ENCODE data around the gene OSBPL6. TPM values are rescaled to one million over a fixed set of nuclear protein-coding genes. Genes with fewer than 3 reads are reported as not detected.

OSBPL6 gene
- total and polyA plus RNA-seq, 2 of the 13 experiments (the other 11 are each of a cell fraction or from before 2014, with no cell fraction given): 0.03 to 0.11 TPM

DNA sequence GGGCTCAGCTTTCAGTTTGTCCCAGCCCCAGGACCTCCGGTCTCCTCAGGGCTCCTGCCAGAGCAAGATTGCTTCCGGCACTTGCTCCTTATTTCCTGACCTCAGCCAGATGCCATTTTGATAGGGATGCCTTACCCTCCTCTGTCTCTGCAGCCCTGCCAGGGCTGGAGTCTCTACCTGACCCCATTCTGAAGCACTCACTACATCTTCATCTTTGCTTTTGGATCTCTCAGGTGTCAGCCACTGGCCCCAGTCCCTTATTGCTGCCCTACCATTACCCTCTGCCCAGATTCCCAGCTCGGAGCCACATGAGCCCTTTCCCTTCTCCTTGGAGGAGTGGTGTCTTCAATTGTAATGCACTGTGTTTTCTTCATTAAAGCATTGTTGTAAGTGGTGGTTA lies 17.1 kb downstream of the OSBPL6 start:
- no peaks in the 10 kb centered on the region for H3K79me2 ChIP-seq (ENCODE audit: insufficient read depth, low read length)
- no peaks in the 10 kb centered on the region for H4K20me1 ChIP-seq (ENCODE audit: insufficient read depth, low read length)
- H3K9ac ChIP-seq (ENCODE audit: insufficient read depth, low read depth, low read length): no peak overlapping the region
- FAIRE-seq (no peak), DNase-seq (ENCODE audit: low spot score) (no peak), ATAC-seq (no peak)
- POLR2A ChIA-PET: no interaction called here
- no TSS peak for BruUV-seq (replicated peaks)
- H3K36me3 ChIP-seq (replicated peaks in 1 of 2; ENCODE audit: control insufficient read depth in 1 of 2, insufficient read depth in 2 of 2, low read length in 2 of 2): no peaks in the 10 kb centered on the region
- CTCF ChIA-PET (ENCODE audit: low intra/inter-chr PET ratio, low total read pairs): no interaction called here
- 66% methylated on average over 3 of the region's 3 CpGs for WGBS (ENCODE audit: low lambda C conversion rate)
- TF ChIP-seq ZNF747 (CRISPR knock-in tag; IDR thresholded peaks at IDR 0.05; ENCODE audit: borderline replicate concordance): no peak
- TF ChIP-seq, protein P1, sequence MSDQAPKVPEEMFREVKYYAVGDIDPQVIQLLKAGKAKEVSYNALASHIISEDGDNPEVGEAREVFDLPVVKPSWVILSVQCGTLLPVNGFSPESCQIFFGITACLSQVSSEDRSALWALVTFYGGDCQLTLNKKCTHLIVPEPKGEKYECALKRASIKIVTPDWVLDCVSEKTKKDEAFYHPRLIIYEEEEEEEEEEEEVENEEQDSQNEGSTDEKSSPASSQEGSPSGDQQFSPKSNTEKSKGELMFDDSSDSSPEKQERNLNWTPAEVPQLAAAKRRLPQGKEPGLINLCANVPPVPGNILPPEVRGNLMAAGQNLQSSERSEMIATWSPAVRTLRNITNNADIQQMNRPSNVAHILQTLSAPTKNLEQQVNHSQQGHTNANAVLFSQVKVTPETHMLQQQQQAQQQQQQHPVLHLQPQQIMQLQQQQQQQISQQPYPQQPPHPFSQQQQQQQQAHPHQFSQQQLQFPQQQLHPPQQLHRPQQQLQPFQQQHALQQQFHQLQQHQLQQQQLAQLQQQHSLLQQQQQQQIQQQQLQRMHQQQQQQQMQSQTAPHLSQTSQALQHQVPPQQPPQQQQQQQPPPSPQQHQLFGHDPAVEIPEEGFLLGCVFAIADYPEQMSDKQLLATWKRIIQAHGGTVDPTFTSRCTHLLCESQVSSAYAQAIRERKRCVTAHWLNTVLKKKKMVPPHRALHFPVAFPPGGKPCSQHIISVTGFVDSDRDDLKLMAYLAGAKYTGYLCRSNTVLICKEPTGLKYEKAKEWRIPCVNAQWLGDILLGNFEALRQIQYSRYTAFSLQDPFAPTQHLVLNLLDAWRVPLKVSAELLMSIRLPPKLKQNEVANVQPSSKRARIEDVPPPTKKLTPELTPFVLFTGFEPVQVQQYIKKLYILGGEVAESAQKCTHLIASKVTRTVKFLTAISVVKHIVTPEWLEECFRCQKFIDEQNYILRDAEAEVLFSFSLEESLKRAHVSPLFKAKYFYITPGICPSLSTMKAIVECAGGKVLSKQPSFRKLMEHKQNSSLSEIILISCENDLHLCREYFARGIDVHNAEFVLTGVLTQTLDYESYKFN (CRISPR knock-in tag; conservative IDR thresholded peaks at IDR 0.05): no peak
- no peak for TF ChIP-seq ZNF550 (CRISPR knock-in tag; IDR thresholded peaks at IDR 0.05; ENCODE audit: borderline replicate concordance)
- TF ChIP-seq, protein P2, sequence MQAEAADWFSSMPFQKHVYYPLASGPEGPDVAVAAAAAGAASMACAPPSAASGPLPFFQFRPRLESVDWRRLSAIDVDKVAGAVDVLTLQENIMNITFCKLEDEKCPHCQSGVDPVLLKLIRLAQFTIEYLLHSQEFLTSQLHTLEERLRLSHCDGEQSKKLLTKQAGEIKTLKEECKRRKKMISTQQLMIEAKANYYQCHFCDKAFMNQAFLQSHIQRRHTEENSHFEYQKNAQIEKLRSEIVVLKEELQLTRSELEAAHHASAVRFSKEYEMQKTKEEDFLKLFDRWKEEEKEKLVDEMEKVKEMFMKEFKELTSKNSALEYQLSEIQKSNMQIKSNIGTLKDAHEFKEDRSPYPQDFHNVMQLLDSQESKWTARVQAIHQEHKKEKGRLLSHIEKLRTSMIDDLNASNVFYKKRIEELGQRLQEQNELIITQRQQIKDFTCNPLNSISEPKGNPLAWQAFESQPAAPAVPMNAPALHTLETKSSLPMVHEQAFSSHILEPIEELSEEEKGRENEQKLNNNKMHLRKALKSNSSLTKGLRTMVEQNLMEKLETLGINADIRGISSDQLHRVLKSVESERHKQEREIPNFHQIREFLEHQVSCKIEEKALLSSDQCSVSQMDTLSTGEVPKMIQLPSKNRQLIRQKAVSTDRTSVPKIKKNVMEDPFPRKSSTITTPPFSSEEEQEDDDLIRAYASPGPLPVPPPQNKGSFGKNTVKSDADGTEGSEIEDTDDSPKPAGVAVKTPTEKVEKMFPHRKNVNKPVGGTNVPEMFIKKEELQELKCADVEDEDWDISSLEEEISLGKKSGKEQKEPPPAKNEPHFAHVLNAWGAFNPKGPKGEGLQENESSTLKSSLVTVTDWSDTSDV (CRISPR knock-in tag; IDR thresholded peaks at IDR 0.05): no peak
- no peak for TF ChIP-seq POLR2G (IDR thresholded peaks at IDR 0.05; ENCODE audit: low read depth, low read length)
- TF ChIP-seq ZNF180 (CRISPR knock-in tag; IDR thresholded peaks at IDR 0.05; ENCODE audit: borderline replicate concordance, low read depth): no peak
- TF ChIP-seq, protein P3, sequence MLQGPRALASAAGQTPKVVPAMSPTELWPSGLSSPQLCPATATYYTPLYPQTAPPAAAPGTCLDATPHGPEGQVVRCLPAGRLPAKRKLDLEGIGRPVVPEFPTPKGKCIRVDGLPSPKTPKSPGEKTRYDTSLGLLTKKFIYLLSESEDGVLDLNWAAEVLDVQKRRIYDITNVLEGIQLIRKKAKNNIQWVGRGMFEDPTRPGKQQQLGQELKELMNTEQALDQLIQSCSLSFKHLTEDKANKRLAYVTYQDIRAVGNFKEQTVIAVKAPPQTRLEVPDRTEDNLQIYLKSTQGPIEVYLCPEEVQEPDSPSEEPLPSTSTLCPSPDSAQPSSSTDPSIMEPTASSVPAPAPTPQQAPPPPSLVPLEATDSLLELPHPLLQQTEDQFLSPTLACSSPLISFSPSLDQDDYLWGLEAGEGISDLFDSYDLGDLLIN (CRISPR knock-in tag; IDR thresholded peaks at IDR 0.05; ENCODE audit: borderline replicate concordance): no peak
- no peak overlapping the region for H3K4me3 ChIP-seq (replicated peaks in 1 of 3; ENCODE audit: insufficient read depth in 1 of 3, low read depth in 2 of 3, low read length in 3 of 3)
- H2AFZ ChIP-seq (ENCODE audit: low read length): no peak overlapping the region
- intact Hi-C loops (cut with micrococcal nuclease; ENCODE audit: unreplicated experiment) (no loop called here), in situ Hi-C loops (cut with HindIII; ENCODE audit: extremely low pct_ligation_motif_present, low pct_unique_long_range_greater_than_20kb) (no loop called here)
- no peak overlapping the region for H3K4me2 ChIP-seq (ENCODE audit: low read depth, low read length)
- H3K27ac ChIP-seq (ENCODE audit: extremely low read length, insufficient read depth, low read length): no peak overlapping the region
- no peaks in the 10 kb centered on the region for H3K9me3 ChIP-seq (ENCODE audit: low read length)
- no peaks in the 10 kb centered on the region for H3K4me1 ChIP-seq (ENCODE audit: insufficient read depth, low read length)
- no peaks in the 10 kb centered on the region for H3K27me3 ChIP-seq (ENCODE audit: control insufficient read depth in 1 of 2, insufficient read depth in 2 of 2, low read length in 2 of 2)
